Occipital lobe (tissue), 2 donors: ENCODE data around the gene LHFPL2. TPM values are rescaled to one million over a fixed set of nuclear protein-coding genes. Genes with fewer than 3 reads are reported as not detected.

Source experiments
- DNase-seq: peaks from one replicate; lab custom pipeline; 2025; lab: John Stamatoyannopoulos, UW
- total RNA-seq: library from RNA; depleted of rRNA; stranded (reverse); fragments of >200 nt; gene quantifications from one replicate; pipeline ENCODE4 v1.2.3, GENCODE V29; 2014

Gene LHFPL2
- total RNA-seq, 1 donor from 2014 or later, result 20.4 TPM

GRCh38 chr5:78505860-78506259, 142.7 kb downstream of the LHFPL2 start:
- DNase-seq, result no peak

DNA sequence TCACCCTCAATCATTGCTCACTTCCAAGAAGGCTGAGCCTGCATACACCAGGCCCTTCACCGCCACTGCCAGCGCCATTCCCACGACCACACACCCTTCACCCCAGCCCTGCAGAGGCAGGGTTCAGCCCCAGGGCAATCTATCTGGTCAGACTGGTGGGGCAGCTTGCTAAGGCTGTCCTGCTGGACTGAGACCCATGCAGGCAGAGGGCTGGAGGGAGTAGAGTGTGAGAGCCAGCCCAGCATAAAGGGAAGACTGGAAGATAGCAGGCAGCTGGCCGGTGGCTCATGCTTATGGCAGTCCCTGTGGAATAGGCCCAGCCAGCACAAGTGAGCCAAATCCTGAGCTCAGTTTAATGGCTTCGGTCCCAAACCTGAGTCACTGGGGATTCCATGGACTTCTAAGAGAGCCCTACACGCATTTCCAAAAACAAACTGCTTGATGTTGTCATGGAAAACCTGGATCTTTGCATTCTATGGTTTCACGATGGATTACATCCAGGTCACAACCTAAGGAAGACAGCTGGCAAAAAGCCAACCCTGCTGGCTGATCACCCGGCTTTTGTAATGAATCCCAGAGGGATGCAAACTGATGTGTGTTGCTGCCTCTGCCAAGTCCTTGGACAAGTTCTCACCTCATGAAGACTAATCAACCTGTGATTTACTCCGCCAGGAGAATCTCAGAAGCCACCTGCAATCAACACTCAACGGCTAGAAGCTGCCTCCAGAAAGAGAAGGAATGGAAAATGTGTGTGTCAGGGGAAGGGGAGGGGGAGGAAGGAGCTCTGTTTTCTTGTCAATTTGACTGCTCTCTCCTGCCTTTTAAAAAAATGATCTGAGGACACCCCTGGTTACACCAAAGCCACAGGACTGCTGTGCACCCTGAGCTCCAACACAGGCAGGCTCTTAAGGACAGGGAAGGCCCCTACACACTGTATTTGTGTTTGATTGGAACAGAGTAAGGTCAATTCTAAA, 143.6 kb downstream of the LHFPL2 start:
- DNase-seq, result peak; percentile 89

GRCh38 chr5:78503958-78504653, 144.5 kb downstream of the LHFPL2 start:
- no peak for DNase-seq

DNA sequence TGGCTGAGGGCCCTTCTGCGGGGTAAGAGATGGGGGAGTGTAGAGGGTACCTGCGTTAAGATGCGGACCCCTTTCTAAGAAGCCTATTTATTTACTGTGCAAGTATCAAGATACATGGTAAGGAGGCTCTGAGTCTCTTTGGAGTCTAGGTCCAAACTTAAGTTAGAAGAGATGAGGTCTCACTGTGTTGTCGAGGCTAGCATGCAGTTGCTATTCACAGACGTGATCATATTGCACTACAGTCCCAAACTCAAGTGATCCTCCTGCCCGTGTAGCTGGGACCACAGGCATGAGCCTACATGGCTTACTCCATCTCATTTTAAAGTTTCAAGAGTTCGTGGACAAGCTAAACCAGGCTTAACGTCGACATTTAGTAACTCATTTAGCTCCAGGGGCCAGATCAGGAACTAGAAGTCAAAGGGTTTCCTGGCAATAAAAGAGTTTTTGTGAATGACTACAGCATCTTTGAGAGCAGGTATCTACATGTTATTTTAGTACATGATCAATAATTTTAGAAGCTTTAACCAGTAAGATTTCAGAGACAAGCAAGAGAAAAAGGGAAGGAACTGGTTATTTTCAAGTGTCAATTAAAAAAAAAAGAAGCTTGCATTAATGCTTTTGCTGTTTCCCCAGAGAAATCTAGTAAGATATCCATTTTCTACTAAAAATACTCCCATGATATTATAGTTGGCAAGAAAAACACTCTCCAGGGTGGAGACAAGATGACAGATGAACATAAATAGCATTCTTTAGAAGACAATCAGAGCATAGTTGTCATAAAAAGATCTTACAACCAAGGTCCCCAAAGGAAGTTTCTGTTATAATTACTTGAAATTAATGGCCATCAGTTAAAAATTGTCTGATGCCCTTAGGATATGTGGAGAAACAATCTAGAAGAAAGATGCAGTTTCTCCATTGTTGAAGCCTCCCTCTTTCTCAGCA, 146.9 kb downstream of the LHFPL2 start:
- DNase-seq, result no peak

DNA sequence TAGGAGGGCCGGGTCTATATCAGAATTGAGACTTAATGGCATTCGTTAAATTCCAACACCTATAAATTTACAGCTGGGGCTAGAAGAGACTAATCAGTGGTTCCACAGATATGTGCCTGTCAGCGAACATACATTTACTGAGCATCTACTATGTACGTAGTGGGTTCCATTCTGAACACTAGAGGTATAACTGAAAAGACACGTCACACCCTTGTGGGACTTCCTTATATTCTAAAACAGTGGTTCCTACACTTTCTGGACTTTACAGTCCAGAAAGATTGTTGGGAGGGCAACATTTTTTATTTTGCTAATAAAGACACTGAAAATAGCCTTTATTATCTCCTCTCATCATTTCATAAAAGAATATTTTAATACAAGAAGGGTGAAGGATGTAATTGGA, 147.7 kb downstream of the LHFPL2 start:
- DNase-seq, result no peak

DNA sequence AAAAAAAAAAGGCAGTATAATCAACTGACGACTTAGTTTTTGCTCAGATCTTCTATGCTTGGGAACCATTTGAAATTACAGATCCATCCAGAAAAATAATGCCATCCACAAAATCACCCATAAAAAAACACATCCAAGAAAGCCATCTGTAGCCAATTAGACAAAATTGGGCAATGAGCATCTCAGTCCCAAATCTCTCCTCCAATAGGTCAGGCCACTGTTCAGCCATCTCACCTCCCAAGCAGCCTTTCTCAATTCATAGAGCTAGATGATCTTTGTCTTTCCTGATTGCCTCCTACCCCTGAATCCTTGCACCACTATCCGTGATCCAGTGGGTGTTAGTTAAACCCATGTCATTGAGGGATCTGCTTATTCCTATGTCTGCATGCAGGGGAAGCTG, 148.5 kb downstream of the LHFPL2 start:
- DNase-seq, result no peak

DNA sequence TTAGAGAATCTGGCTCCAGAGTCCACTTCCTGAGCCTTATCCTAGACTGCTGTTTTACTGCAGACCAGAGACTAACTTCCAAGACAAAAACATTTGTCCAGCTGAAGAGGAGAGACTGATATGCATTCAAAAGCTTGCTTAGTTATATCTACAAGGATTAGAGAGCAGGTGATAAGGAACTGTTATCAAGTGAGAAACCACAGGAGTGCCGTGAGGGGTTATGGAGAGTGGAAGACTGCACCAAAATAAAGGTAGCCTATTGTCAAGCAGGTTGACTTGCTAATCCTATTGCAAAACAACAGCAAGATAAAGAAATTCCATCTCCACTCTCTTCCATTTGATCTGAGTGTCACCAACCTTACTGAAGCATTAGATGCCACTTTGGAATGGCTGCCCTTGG, 149.1 kb downstream of the LHFPL2 start:
- DNase-seq, result no peak

- peak; percentile 16 for DNase-seq
Measured at GRCh38 chr5:78497573-78498533, 150.7 kb downstream of the LHFPL2 start.

DNA sequence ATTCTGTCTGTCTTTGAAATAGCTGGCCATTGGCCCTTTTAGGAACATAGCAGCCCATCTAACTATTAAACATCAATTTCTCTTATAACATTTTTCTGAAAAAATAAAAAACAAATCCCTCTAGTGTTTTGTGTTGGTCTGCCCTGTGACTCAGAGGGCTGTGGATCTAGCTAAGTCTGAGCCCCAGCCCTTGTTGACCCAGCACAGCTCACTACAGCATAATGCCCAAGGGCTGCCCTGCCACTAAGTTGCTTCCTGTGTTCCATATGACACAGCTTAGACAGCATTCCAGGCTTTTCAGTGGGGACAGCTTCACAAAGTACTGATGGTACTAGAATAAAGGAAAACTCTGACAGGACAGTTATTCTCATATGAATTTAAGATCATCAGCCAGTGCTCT, 152.2 kb downstream of the LHFPL2 start:
- DNase-seq, result no peak

DNA sequence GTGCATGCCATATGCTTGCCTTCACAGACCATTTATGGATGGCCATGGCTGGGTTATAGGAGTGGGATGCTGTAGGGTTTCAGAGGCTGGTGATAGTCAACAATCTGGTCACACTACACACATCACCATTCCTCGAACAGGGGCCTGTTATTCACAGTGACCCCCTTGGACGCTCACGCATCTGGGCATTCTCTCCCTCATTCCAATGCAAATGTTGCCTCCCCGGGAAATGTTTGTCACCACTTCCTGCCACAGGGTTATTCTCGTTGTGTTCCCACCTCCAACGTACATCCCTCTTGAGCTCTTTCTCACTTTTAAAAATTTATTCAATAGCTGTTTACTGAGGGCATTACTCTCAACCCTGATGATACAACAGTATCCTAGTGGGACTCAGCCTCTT, 152.8 kb downstream of the LHFPL2 start:
- no peak for DNase-seq

GRCh38 chr5:78492650-78493049, 155.9 kb downstream of the LHFPL2 start:
- DNase-seq, result no peak

DNA sequence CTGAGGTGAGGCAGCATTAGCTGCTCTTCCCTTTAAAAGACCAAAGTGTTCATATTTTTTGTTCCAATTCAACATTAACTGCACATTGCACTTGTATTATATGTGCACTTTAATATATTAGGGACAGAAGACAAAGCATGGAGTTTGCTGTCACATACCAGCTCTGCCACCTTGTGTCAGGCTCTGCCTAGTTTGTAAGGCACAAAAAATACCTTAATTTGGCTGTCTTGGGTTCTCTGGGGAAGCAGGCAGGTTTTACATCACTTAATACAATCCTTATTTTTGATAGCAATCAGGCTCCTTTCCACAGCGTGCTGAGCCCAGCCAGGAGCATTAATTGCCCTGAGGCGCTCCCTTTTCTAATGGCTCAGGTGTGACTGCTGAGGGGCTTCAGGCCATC, 156.3 kb downstream of the LHFPL2 start:
- DNase-seq, result no peak

GRCh38 chr5:78490709-78491485, 157.7 kb downstream of the LHFPL2 start:
- no peak for DNase-seq

- no peak for DNase-seq
Measured at GRCh38 chr5:78487846-78488245, 160.7 kb downstream of the LHFPL2 start.

- DNase-seq, result no peak
Measured at GRCh38 chr5:78486218-78486617, 162.4 kb downstream of the LHFPL2 start.

DNA sequence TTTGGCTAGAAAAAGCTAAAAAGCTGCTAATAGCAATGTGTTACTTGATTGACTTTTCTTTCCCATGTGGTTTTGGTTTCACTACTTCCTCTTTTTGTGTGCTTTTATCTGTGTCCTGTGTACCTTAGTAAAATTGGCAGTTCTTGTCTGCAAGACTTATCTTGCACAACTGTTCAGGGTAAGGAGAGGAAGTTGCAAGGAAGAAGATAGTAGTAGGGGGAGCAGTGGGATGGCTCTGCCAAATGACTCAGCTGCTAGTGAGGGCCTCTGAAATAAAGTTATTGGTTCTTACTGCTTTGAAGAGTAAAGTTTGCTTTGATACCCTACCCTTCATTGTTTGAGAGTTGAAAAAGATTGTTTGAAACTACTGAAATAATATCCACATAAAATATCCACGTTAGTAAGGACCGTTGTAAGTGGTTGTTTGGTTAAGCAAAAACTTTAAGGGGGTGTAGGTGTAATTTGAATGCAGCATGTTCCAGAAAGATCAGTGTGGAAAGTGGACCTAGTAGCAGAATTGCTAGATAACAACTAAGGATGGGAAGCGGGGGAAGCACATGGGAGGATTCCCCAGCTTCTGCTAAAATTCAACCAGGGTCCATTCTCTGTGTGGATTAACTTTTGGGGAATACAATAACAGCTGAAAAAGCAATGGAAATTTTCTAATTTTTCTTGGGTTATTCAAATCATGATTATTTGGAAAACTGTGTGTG, 164.6 kb downstream of the LHFPL2 start:
- no peak for DNase-seq

GRCh38 chr5:78482948-78483347, 165.6 kb downstream of the LHFPL2 start:
- DNase-seq, result no peak

GRCh38 chr5:78476795-78477194, 171.8 kb downstream of the LHFPL2 start:
- no peak for DNase-seq

- no peak for DNase-seq
Measured at GRCh38 chr5:78475370-78475769, 173.2 kb downstream of the LHFPL2 start.
